GM12872 (cell line): ENCODE results near the gene OR1B1.
"Not testable (repeated sequence)": the region's sequence is repeated elsewhere in the genome, so short reads cannot be mapped to it uniquely, and the experiment has no call there.

Source experiments
- CTCF ChIP-seq: IDR thresholded peaks from 3 replicates; pipeline ENCODE4 v1.5.1; 2011; ENCODE audit warnings: low read depth, mild to moderate bottlenecking, low read length, moderate library complexity; ENCODE audit not compliant: insufficient read depth

Gene OR1B1

GRCh38 chr9:122614362-122614761, 43.1 kb downstream of the OR1B1 start, which contains the start of gene OR1Q1:
Gene OR1Q1 (plus strand): TSS chr9:122614738. CDS start chr9:122614738, 0 bp downstream.
- TF ChIP-seq CTCF, result no peak

GRCh38 chr9:122609804-122610203, 47.6 kb downstream of the OR1B1 start:
- TF ChIP-seq CTCF, result no peak

- TF ChIP-seq CTCF, result no peak
Observed at GRCh38 chr9:122606587-122606986, 50.8 kb downstream of the OR1B1 start.

GRCh38 chr9:122605691-122606090, 51.7 kb downstream of the OR1B1 start:
- TF ChIP-seq CTCF, result no peak

GRCh38 chr9:122583284-122583683, 74.1 kb downstream of the OR1B1 start, which contains the start of gene OR1L8:
Gene OR1L8 (minus strand): TSS chr9:122583384. CDS start chr9:122568477, 14,907 bp downstream.
- not testable (repeated sequence) for TF ChIP-seq CTCF

- TF ChIP-seq CTCF, result no peak
Observed at GRCh38 chr9:122580360-122580759, 77.1 kb downstream of the OR1B1 start.

GRCh38 chr9:122579874-122580273, 77.6 kb downstream of the OR1B1 start:
- no peak for TF ChIP-seq CTCF
